Effector CD8-positive, alpha-beta T cell (primary cell): Measurements from ENCODE around the gene MYO15A.

Experiments
- DNase-seq: peaks from one replicate; lab custom pipeline; 2025; lab: John Stamatoyannopoulos, UW
- total RNA-seq, 4 experiments: gene quantifications; one replicate each; lab custom pipeline; 2026; lab: John Stamatoyannopoulos, UW

Gene MYO15A
- total RNA-seq = 0.49 to 3.9 (median 2.2) reads per million in 4 experiments

GRCh38 chr17:18108401-18109312, at the start of gene MYO15A:
Gene MYO15A (plus strand): TSS chr17:18108756. CDS start chr17:18118801, 10,045 bp downstream.
- DNase-seq = no peak

GRCh38 chr17:18059283-18059682, 49.3 kb upstream of the MYO15A start:
- DNase-seq = no peak

GRCh38 chr17:18064053-18064452, 44.5 kb upstream of the MYO15A start:
- DNase-seq = no peak

- DNase-seq = no peak
Measured at GRCh38 chr17:18065546-18065945, 43.0 kb upstream of the MYO15A start.

GRCh38 chr17:18066866-18067265, 41.7 kb upstream of the MYO15A start:
- DNase-seq = no peak

- DNase-seq = no peak
Measured at GRCh38 chr17:18069101-18069500, 39.5 kb upstream of the MYO15A start.

GRCh38 chr17:18070861-18071340, 37.7 kb upstream of the MYO15A start:
- no peak for DNase-seq

GRCh38 chr17:18071751-18072150, 36.8 kb upstream of the MYO15A start:
- no peak for DNase-seq

- no peak for DNase-seq
Measured at GRCh38 chr17:18074566-18075272, 33.8 kb upstream of the MYO15A start.

- DNase-seq = no peak
Measured at GRCh38 chr17:18076936-18077335, 31.6 kb upstream of the MYO15A start.

- DNase-seq = no peak
Measured at GRCh38 chr17:18079543-18079942, 29.0 kb upstream of the MYO15A start.

- DNase-seq = no peak
Measured at GRCh38 chr17:18084256-18084655, 24.3 kb upstream of the MYO15A start.

- peak; percentile 79 for DNase-seq
Measured at GRCh38 chr17:18087610-18088491, 20.7 kb upstream of the MYO15A start, which contains the start of gene DRG2. Gene DRG2 (plus strand): TSS chr17:18087948. CDS start chr17:18088024, 76 bp downstream.

GRCh38 chr17:18089613-18090012, 18.9 kb upstream of the MYO15A start:
- no peak for DNase-seq

GRCh38 chr17:18093616-18094408, 14.7 kb upstream of the MYO15A start:
- no peak for DNase-seq

- DNase-seq = no peak
Measured at GRCh38 chr17:18094409-18094807, 14.1 kb upstream of the MYO15A start.

GRCh38 chr17:18099516-18099915, 9.0 kb upstream of the MYO15A start:
- no peak for DNase-seq

GRCh38 chr17:18100616-18101015, 7.9 kb upstream of the MYO15A start:
- no peak for DNase-seq

- no peak for DNase-seq
Measured at GRCh38 chr17:18101828-18102227, 6.7 kb upstream of the MYO15A start.

- no peak for DNase-seq
Measured at GRCh38 chr17:18102640-18103039, 5.9 kb upstream of the MYO15A start.

- no peak for DNase-seq
Measured at GRCh38 chr17:18105027-18105426, 3.5 kb upstream of the MYO15A start.
